Nephron progenitor cell (in vitro differentiated cells): ENCODE data around the gene FAM193B.

ENCODE experiments used
- DNase-seq: peaks from one replicate; pipeline ENCODE4 v3.0.0; 2021
- H3K27ac Mint-ChIP-seq: 2 replicates; pipeline ENCODE4 v1.8.0; 2021; ENCODE audit warnings: mild to moderate bottlenecking, moderate library complexity, mixed read lengths
- H3K27me3 Mint-ChIP-seq: 2 replicates; pipeline ENCODE4 v1.8.0; 2021; ENCODE audit warnings: mild to moderate bottlenecking, low read depth, mixed read lengths; ENCODE audit not compliant: poor library complexity
- H3K36me3 Mint-ChIP-seq: 2 replicates; pipeline ENCODE4 v1.8.0; 2021; ENCODE audit warnings: low read depth, mixed read lengths
- H3K4me1 Mint-ChIP-seq: 2 replicates; pipeline ENCODE4 v1.8.0; 2021; ENCODE audit warnings: mixed read lengths
- H3K4me3 Mint-ChIP-seq: 2 replicates; pipeline ENCODE4 v1.8.0; 2021; ENCODE audit warnings: mild to moderate bottlenecking, moderate library complexity, mixed read lengths
- H3K9me3 Mint-ChIP-seq: 2 replicates; pipeline ENCODE4 v1.8.0; 2021; ENCODE audit warnings: mild to moderate bottlenecking, moderate library complexity, mixed read lengths
- TF ChIP-seq, protein P1 (sequence below): fragments of 200-600 bp; sonication (generic); IDR thresholded peaks from 2 replicates; pipeline ENCODE4 v1.5.0; 2021; ENCODE audit warnings: antibody characterized with exemption

Gene FAM193B

DNA sequence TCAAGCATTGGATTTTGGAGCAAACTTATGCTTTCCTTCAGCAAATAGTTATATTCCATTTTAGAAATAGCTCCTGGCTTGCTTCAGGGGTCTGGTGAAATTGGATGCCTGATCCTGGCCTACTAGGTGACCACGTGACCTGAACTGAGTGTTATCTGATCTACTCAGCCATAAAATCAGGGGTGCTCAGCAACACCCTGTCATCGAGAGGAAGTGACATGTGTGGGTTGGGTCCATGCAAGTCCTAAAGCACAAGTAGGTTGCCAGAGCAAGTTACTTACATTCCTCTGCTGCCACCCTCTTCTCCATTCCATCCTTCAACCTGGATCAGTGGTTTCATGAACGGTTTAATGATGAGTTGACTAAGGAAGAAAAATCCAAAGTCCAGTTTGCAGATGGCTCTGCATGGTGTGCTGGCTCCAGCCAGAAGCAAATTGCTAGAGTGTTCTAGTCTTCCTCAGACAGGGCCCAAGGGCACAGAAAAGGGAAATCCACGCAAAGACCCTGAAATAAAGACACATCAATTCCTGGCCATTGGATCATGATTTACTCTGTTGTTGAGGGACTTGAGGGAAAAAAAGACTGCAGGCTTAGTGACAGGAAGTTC lies 2.8 kb upstream of the FAM193B start:
- Mint-ChIP-seq H3K4me3 (no peak overlapping the region), H3K27me3 (peaks cover 7% of the 10 kb centered on the region)

DNA sequence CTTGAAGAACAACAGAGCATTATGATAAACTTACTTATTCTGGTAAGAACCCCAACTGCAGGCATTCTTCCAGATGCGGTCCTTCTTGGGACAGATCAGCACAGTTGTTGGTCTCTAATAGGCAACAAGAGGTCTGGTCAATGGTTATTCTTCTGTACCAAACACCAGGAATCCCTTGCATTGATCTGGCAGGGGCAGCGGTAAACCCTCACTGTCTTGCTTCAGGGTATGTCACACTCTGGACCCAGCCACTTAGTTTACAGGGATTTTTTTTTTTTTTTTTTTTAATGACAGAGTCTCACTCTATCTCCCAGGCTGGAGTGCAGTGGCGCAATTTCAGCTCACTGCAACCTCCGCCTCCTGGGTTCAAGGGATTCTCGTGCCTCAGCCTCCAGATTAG lies 1.3 kb upstream of the FAM193B start:
- Mint-ChIP-seq H3K36me3 (peaks cover 17% of the 10 kb centered on the region), H3K27me3 (no peaks in the 10 kb centered on the region), H3K9me3 (peaks cover 18% of the 10 kb centered on the region), H3K27ac (no peak overlapping the region), H3K4me3 (peak overlapping the region; percentile 80), H3K4me1 (peaks cover 57% of the 10 kb centered on the region)
- DNase-seq: no peak
- TF ChIP-seq, protein P1, sequence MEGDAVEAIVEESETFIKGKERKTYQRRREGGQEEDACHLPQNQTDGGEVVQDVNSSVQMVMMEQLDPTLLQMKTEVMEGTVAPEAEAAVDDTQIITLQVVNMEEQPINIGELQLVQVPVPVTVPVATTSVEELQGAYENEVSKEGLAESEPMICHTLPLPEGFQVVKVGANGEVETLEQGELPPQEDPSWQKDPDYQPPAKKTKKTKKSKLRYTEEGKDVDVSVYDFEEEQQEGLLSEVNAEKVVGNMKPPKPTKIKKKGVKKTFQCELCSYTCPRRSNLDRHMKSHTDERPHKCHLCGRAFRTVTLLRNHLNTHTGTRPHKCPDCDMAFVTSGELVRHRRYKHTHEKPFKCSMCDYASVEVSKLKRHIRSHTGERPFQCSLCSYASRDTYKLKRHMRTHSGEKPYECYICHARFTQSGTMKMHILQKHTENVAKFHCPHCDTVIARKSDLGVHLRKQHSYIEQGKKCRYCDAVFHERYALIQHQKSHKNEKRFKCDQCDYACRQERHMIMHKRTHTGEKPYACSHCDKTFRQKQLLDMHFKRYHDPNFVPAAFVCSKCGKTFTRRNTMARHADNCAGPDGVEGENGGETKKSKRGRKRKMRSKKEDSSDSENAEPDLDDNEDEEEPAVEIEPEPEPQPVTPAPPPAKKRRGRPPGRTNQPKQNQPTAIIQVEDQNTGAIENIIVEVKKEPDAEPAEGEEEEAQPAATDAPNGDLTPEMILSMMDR: no peak

More for the DNA sequence above, 2.8 kb upstream of the FAM193B start:
- TF ChIP-seq, protein P1: no peak
- H3K4me1 Mint-ChIP-seq: peaks cover 52% of the 10 kb centered on the region
- peak overlapping the region; percentile 80 for H3K27ac Mint-ChIP-seq
- peaks cover 33% of the 10 kb centered on the region for H3K9me3 Mint-ChIP-seq
- peaks cover 2% of the 10 kb centered on the region for H3K36me3 Mint-ChIP-seq
- peak; percentile 32 for DNase-seq

DNA sequence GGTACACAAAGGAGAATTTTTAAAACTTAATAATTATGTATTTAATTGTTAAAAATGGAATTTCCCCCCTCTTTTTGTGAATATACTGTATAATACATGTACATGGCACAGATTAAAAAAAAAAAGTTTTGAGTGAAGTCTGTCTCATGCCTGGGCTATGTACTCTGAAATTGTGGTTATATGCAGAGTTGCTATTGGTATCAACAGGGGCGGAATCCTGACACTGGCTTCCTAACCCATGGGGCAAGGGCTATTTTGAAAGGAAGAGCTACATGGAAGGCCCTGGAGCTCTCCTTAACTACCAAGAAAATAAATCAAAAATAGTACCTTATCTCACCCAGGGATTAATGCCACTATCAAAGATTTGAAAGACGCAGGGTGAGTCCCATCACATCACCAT lies 865 bp upstream of the FAM193B start:
- H3K27ac Mint-ChIP-seq: no peak overlapping the region
- H3K4me3 Mint-ChIP-seq: peak overlapping the region; percentile 80
- DNase-seq: no peak
- H3K36me3 Mint-ChIP-seq: peaks cover 20% of the 10 kb centered on the region
- TF ChIP-seq, protein P1: no peak
- H3K4me1 Mint-ChIP-seq: peaks cover 57% of the 10 kb centered on the region
- H3K9me3 Mint-ChIP-seq: peaks cover 14% of the 10 kb centered on the region
- no peaks in the 10 kb centered on the region for H3K27me3 Mint-ChIP-seq

DNA sequence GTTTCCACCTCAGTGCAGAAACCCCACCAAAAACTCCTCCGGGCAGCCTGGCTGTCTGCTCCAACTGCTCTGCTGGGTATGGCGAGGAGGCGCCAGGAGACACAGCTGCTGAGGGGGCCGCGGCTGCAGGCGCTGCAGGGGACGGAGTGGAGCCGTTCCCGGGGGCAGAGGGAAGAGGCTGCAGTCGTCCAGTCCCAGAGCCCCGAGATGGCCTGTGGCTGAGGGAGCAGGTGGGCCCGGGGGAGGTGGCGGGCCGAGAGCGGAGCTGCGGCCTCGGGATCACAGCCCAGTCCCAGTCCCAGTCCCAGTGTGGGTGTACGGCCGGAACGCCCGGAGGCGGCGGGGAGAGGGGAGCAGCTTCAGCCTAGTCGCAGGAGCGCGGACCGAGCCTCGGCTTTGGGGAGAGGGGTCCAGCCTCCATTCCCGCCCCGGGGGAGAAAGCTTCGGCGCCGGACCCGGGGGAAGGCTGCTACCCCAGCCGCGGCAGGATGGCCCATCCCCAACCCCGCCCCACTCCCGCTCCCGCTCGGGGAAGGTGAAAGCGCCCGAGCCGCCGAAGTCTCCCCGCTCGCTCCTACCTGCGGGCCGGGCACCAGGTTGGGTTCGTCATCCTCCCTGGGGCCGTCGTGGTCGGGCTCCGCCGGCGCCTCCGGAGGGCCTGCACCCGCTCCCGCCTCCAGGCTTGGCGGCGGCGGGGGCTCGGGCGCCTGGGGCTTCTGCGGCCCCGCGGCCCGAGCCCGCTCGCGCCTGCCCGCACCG lies 513 bp downstream of the FAM193B start:
- H3K4me1 Mint-ChIP-seq: peaks cover 57% of the 10 kb centered on the region
- peak overlapping the region; percentile 86 for H3K4me3 Mint-ChIP-seq
- H3K27me3 Mint-ChIP-seq: no peaks in the 10 kb centered on the region
- no peak overlapping the region for H3K27ac Mint-ChIP-seq
- peaks cover 10% of the 10 kb centered on the region for H3K9me3 Mint-ChIP-seq
- peak; percentile 48 for DNase-seq
- TF ChIP-seq, protein P1: no peak
- H3K36me3 Mint-ChIP-seq: peaks cover 27% of the 10 kb centered on the region

DNA sequence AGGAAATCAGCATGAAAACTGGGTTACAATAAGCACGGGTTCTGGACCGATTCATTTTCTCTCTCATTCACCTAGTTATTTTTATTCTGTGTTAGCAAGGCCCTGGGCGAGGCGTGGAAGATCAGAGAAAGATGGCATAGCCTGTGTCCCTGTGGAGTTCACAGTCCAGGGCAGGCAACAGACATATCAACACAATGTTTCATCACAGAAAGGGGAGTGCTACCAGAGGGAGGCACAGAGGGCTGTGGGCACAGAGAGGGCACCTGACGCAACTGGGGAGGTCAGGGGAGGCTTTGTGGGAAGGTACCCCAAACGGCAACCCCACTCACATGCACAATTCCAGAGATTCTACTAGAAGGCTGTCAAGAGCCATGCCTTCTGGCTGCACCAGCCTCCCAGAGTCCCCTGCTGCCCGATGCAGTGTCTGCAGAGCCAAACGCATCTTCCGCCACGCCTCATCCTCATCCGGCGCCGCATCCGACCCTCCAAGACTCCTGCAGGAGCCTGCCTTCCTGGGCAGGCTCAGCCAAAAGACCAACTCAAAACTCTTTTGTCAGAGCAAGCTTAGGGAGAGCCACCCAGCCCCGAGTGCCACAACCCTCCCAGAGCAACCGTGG lies 1.4 kb downstream of the FAM193B start:
- Mint-ChIP-seq H3K9me3 (peaks cover 4% of the 10 kb centered on the region), H3K27ac (peak overlapping the region; percentile 47), H3K36me3 (peaks cover 27% of the 10 kb centered on the region), H3K27me3 (no peaks in the 10 kb centered on the region), H3K4me3 (peak overlapping the region; percentile 86), H3K4me1 (peaks cover 52% of the 10 kb centered on the region)
- DNase-seq: peak; percentile 34
- TF ChIP-seq, protein P1: no peak
